Epithelial cell of proximal tubule (primary cell): Measurements from ENCODE around the gene TRIM38. TPM values are rescaled to one million over a fixed set of nuclear protein-coding genes. Genes with fewer than 3 reads are reported as not detected.

Experiments used
- DNase-seq: peaks from one replicate; pipeline ENCODE4 v3.0.0-alpha.2; 2011; ENCODE audit warnings: low read depth
- H3K4me3 ChIP-seq: 2 replicates; pipeline ENCODE4 v1.5.1; 2011; ENCODE audit warnings: low read depth, mild to moderate bottlenecking, low read length
- CTCF ChIP-seq: conservative IDR thresholded peaks from 2 replicates; pipeline ENCODE4 v1.5.1; 2012; ENCODE audit warnings: low read depth, mild to moderate bottlenecking, low read length
- total RNA-seq: library from RNA; depleted of rRNA; stranded (reverse); fragments of >200 nt; gene quantifications from 2 replicates; pipeline ENCODE4 v1.2.3, GENCODE V29; 2015

TRIM38 gene
- total RNA-seq, 1 donor from 2014 or later = 4.2 TPM

GRCh38 chr6:26028212-26028745 is 65.7 kb downstream of the TRIM38 start:
- no peak for TF ChIP-seq CTCF
- no peak for DNase-seq
- H3K4me3 ChIP-seq = no peak overlapping the region

DNA sequence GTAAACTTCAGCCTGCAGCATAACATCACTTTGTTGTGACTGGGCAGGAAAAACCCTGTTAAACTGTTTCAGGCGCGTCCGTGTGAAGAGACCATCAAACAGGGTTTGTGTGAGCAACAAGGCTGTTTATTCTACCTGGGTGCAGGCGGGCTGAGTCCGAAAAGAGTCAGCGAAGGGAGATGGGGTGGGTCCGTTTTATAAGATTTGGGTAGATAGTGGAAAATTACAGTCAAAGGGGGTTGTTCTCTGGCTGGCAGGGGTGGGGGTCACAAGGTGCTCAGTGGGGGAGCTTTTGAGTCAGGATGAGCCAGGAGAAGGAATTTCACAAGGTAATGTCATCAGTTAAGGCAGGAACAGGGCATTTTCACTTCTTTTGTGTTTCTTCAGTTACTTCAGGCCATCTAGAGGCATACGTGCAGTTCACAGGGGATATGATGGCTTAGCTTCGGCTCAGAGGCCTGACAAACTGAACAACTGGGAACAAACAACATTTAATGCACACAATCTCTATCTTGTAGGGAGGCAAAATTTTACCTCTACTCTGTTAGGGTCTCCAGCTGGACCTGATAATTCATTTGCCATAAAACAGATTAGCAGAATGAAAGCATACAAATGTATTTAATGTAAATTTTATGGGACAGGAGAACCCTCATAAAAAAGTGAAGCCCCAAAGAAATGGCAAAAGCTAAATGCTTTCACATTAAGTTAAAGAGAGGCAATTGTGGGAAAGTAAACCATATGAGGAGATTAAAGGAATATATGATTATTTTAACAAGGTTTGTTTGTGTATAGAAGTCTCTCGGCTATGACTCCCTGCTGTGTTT is 66.4 kb downstream of the TRIM38 start:
- TF ChIP-seq CTCF = no peak
- no peak for DNase-seq
- H3K4me3 ChIP-seq = no peak overlapping the region

DNA sequence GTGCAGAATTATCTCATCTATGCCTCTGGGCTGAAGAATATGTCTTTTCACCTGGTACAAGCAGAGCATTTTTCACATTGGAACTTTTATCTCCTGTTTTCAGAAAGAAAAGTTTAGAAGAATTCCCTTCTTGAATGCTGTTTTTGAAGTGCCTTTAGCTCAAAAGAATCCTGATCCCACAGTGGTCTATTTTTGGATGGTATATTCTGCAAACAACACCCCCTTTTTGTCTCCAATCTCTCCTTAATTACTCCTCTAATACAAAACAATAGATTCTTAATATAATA is 66.9 kb downstream of the TRIM38 start:
- no peak for TF ChIP-seq CTCF
- no peak overlapping the region for H3K4me3 ChIP-seq

GRCh38 chr6:26029857-26030653 is 67.5 kb downstream of the TRIM38 start:
- no peak for DNase-seq
- H3K4me3 ChIP-seq = no peak overlapping the region
- TF ChIP-seq CTCF = no peak

More for the DNA sequence above, 66.9 kb downstream of the TRIM38 start:
- DNase-seq = no peak

GRCh38 chr6:26030716-26031115 is 68.1 kb downstream of the TRIM38 start:
- no peak for TF ChIP-seq CTCF
- no peak overlapping the region for H3K4me3 ChIP-seq
- DNase-seq = no peak

DNA sequence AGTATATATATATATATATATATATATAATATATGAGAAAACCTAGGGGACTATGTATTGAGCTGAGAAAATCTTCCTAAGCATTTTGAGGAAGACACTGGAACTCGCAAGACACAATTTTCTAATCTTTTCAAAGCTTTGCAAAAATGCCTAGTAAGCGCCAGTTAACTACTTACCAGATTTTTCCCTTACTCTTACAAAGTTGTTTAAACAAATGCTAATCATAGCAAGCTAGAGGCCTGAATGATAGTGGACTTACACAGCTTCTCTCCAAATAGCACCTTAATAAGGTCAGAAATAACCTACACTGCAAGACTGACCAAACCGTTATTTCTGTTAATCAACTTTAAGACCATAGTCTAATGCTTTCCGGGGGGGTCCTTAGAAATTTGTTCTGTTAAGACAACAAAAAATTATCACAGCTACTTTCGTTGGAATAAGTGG is 68.6 kb downstream of the TRIM38 start:
- peak overlapping the region; percentile 64 for H3K4me3 ChIP-seq
- TF ChIP-seq CTCF = no peak
- DNase-seq = no peak
